HepG2 (cell line): ENCODE results near the gene CHST3. TPM values are rescaled to one million over a fixed set of nuclear protein-coding genes. Genes with fewer than 3 reads are reported as not detected.

Experiments used
- ATAC-seq: fragments of 200-7000 bp; cut with Tn5 transposase; 3 replicates; pipeline ENCODE4 v1.9.1; 2020; ENCODE audit warnings: mild to moderate bottlenecking, moderate library complexity
- BruUV-seq: library from RNA; stranded (reverse); fragments of 400-500 nt; replicated peaks from 2 replicates; lab custom pipeline; 2021; lab: Mats Ljungman, UMichigan
- CTCF ChIA-PET: fragments of 300-600 bp; formaldehyde crosslinking; extraction: SDS; loops from one replicate; lab custom pipeline; 2021; ENCODE audit warnings: low total read pairs, inconsistent platforms, low intra/inter-chr PET ratio; lab: Yijun Ruan, JAX
- POLR2A ChIA-PET: fragments of 350-600 bp; sonication (Branson Sonifier 250); formaldehyde crosslinking; loops from one replicate; lab custom pipeline; 2020; ENCODE audit warnings: antibody characterized with exemption, inconsistent platforms; lab: Yijun Ruan, JAX
- DNase-seq: peaks from one replicate; pipeline ENCODE4 v3.0.0-alpha.2; 2015; ENCODE audit warnings: low spot score
- FAIRE-seq: peaks from 3 replicates; lab custom pipeline; 2011; peaks lifted over from hg19 to GRCh38; lab: Jason Lieb, UNC
- H2AFZ ChIP-seq: one replicate; pipeline ENCODE4 v1.6.1; 2011; ENCODE audit warnings: low read length, inconsistent platforms
- H3K27ac ChIP-seq: fragments of 300-600 bp; 3 replicates; pipeline ENCODE4 v1.8.0; 2011; ENCODE audit warnings: mixed run types, mild to moderate bottlenecking, mixed read lengths, low read length, inconsistent platforms; ENCODE audit not compliant: insufficient read depth; ENCODE audit errors: extremely low read length
- H3K27me3 ChIP-seq, 2 experiments: fragments of 200-600 bp in 1 of 2; 2 replicates in 1 of 2; 3 replicates in 1 of 2; pipeline versions ENCODE4 v1.6.0 to v1.8.0; 2011; ENCODE audit warnings: low read length in 2 of 2, mild to moderate bottlenecking in 2 of 2, moderate library complexity in 2 of 2, inconsistent platforms in 1 of 2; ENCODE audit not compliant: insufficient read depth in 2 of 2, control insufficient read depth in 1 of 2
- H3K36me3 ChIP-seq, 2 experiments: fragments of 200-600 bp in 1 of 2; replicated peaks in 1 of 2; 2 replicates in 1 of 2; 3 replicates in 1 of 2; pipeline versions ENCODE4 v1.5.1 to v1.8.0; 2011; ENCODE audit warnings: low read length in 2 of 2, inconsistent platforms in 1 of 2; ENCODE audit not compliant: insufficient read depth in 2 of 2, control insufficient read depth in 1 of 2
- H3K4me1 ChIP-seq: 2 replicates; pipeline ENCODE4 v1.5.1; 2012; ENCODE audit warnings: low read length, inconsistent platforms; ENCODE audit not compliant: insufficient read depth
- H3K4me2 ChIP-seq: 2 replicates; pipeline ENCODE4 v1.6.0; 2011; ENCODE audit warnings: low read depth, low read length, inconsistent platforms
- H3K4me3 ChIP-seq, 3 experiments: fragments of 200-600 bp in 1 of 3; sonication (generic), shearing (Covaris generic) in 1 of 3; replicated peaks in 1 of 3; 2 replicates each; pipeline ENCODE4 v1.5.1; 2011 to 2016; ENCODE audit warnings: low read length in 3 of 3, inconsistent platforms in 2 of 3, low read depth in 2 of 3, mild to moderate bottlenecking in 2 of 3, control low read depth in 1 of 3, mixed read lengths in 1 of 3; ENCODE audit not compliant: insufficient read depth in 1 of 3
- H3K79me2 ChIP-seq: one replicate; pipeline ENCODE4 v1.6.1; 2011; ENCODE audit warnings: low read length, inconsistent platforms; ENCODE audit not compliant: insufficient read depth
- H3K9ac ChIP-seq: 2 replicates; pipeline ENCODE4 v1.6.0; 2011; ENCODE audit warnings: mild to moderate bottlenecking, low read depth, low read length, inconsistent platforms; ENCODE audit not compliant: insufficient read depth
- H3K9me3 ChIP-seq: 2 replicates; pipeline ENCODE4 v1.5.1; 2012; ENCODE audit warnings: mild to moderate bottlenecking, low read length
- H4K20me1 ChIP-seq: 2 replicates; pipeline ENCODE4 v1.6.0; 2011; ENCODE audit warnings: inconsistent platforms, mild to moderate bottlenecking, low read length, moderate library complexity; ENCODE audit not compliant: insufficient read depth
- FOSL2 ChIP-seq: sonication (generic); formaldehyde crosslinking; IDR thresholded peaks from 2 replicates; pipeline ENCODE4 v1.4.0; 2020; ENCODE audit warnings: missing genetic modification reagents
- ZFP37 ChIP-seq: sonication (generic); formaldehyde crosslinking; IDR thresholded peaks from 2 replicates; pipeline ENCODE4 v1.4.0; 2020; ENCODE audit warnings: missing genetic modification reagents, borderline replicate concordance
- ZNF143 ChIP-seq: sonication (generic); formaldehyde crosslinking; IDR thresholded peaks from 2 replicates; pipeline ENCODE4 v1.4.0; 2020; ENCODE audit warnings: missing genetic modification reagents
- ZNF225 ChIP-seq: sonication (generic); formaldehyde crosslinking; IDR thresholded peaks from 2 replicates; pipeline ENCODE4 v1.4.0; 2020; ENCODE audit warnings: mild to moderate bottlenecking, missing genetic modification reagents
- WGBS: methylation state at CpG from one replicate; pipeline ENCODE4 v1.1.6; 2017; ENCODE audit warnings: low lambda C conversion rate; 5-methylcytosine and 5-hydroxymethylcytosine counted together
- in situ Hi-C: cut with HindIII; loops from 2 replicates; pipeline ENCODE4 v1.10.0; 2017; ENCODE audit warnings: low pct_unique_long_range_greater_than_20kb; ENCODE audit not compliant: extremely low pct_ligation_motif_present
- intact Hi-C: fragments of 100-400 bp; cut with micrococcal nuclease; formaldehyde crosslinking; loops from one replicate; pipeline ENCODE4 v1.10.0; 2022; ENCODE audit not compliant: unreplicated experiment
- polyA plus RNA-seq, 8 experiments: library from polyadenylated mRNA; depleted of rRNA in 3 of 8; stranded (reverse) in 7 of 8; unstranded in 1 of 8; fragments of >200 nt; fragmentation: Illumina TruSeq in 4 of 8; extraction: Trizol in 4 of 8; gene quantifications; 2 replicates each; pipeline versions ENCODE4 v1.2.1 to v1.2.3, GENCODE V29; 2011 to 2016; ENCODE audit warnings: low read depth in 4 of 8, missing spikeins in 1 of 8, mixed read lengths in 1 of 8; ENCODE audit not compliant: insufficient read depth in 1 of 8
- total RNA-seq, 5 experiments: library from RNA; depleted of rRNA; stranded (reverse); fragments of >200 nt; fragmentation: Illumina TruSeq; extraction: Trizol; gene quantifications; 2 replicates each; pipeline ENCODE4 v1.2.3, GENCODE V29; 2016; ENCODE audit warnings: low read depth in 1 of 5
- TF ChIP-seq, protein P1 (sequence below): sonication (generic); formaldehyde crosslinking; IDR thresholded peaks from 2 replicates; pipeline ENCODE4 v1.5.1; 2020; ENCODE audit warnings: mild to moderate bottlenecking, missing genetic modification reagents

CHST3 gene
- total and polyA plus RNA-seq, 2 of the 13 experiments (the other 11 are each of a cell fraction or from before 2014, with no cell fraction given): 7.2 to 18.7 TPM

DNA sequence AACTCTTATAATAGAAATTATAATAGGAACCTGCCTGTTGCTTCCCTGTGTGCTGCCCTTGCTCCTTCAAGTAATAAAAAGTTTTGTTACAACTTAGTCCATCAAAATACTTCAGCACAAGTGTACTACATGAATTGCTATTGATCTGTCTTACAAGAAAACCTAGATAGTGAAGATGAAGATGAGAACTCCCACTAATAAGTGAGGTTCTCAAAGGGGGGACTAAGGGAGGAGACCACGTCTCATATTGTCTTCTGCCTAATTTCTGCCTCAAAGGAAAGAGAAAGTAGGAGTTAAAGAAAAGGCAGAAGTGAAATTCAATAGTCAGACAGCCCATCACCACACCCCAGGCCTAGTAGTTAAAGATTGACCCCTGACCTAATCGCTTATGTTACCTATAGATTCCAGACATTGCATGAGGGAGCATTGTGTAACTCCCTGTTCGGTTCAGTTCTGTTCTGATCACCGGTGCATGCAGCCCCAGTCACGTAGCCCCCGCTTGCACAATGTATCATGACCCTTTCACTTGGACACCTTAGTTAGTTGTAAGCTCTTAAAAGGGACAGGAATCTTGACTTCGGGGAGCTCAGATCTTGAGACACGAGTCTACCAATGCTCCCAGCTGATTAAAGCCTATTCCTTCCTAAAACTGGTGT is 18.2 kb upstream of the CHST3 start:
- WGBS: 49% methylated on average over 4 of the region's 8 CpGs
- no TSS peak for BruUV-seq
- peaks cover 32% of the 10 kb centered on the region for H3K4me1 ChIP-seq
- ChIA-PET POLR2A (no interaction called here), CTCF (no interaction called here)
- in situ Hi-C loops (no loop called here), intact Hi-C loops (no loop called here)
- TF ChIP-seq, protein P1, sequence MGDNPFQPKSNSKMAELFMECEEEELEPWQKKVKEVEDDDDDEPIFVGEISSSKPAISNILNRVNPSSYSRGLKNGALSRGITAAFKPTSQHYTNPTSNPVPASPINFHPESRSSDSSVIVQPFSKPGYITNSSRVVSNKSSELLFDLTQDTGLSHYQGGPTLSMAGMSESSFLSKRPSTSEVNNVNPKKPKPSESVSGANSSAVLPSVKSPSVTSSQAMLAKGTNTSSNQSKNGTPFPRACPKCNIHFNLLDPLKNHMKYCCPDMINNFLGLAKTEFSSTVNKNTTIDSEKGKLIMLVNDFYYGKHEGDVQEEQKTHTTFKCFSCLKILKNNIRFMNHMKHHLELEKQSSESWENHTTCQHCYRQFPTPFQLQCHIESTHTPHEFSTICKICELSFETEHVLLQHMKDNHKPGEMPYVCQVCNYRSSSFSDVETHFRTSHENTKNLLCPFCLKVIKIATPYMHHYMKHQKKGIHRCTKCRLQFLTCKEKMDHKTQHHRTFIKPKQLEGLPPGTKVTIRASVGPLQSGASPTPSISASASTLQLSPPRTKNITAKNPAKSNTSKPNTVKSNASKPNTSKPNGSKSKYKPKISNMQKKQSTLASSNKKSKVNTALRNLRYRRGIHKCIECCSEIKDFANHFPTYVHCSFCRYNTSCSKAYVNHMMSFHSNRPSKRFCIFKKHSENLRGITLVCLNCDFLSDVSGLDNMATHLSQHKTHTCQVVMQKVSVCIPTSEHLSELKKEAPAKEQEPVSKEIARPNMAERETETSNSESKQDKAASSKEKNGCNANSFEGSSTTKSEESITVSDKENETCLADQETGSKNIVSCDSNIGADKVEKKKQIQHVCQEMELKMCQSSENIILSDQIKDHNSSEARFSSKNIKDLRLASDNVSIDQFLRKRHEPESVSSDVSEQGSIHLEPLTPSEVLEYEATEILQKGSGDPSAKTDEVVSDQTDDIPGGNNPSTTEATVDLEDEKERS: peak; percentile 83
- TF ChIP-seq ZNF225: no peak
- H3K36me3 ChIP-seq: no peaks in the 10 kb centered on the region
- H3K27me3 ChIP-seq: no peaks in the 10 kb centered on the region
- H3K4me3 ChIP-seq: no peak overlapping the region
- H3K27ac ChIP-seq: no peak overlapping the region
- ATAC-seq (no peak), DNase-seq (no peak), FAIRE-seq (no peak)
- H3K9me3 ChIP-seq: peaks cover 38% of the 10 kb centered on the region
- H2AFZ ChIP-seq: no peak overlapping the region
- H3K9ac ChIP-seq: no peak overlapping the region
- no peaks in the 10 kb centered on the region for H3K79me2 ChIP-seq
- H3K4me2 ChIP-seq: no peak overlapping the region
- H4K20me1 ChIP-seq: no peaks in the 10 kb centered on the region

DNA sequence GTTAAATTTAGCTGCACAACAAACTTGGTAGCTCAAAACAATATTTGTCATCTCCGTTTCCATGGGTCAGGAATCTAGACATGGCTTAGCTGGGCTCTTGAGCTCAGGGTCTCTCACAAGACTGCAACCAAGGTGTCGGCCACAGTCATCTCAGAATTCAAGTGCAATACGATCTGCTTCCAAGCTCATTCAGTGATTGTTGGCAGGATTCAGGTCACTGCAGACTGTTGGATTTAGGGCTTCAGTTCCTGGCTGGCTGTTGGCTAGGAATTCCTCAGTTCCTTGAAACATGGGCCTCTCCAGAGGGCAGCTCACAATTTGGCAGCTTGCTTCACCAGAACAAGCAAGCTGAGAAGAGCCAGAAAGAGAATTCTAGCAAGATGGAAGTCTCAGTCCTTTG is 17.5 kb upstream of the CHST3 start:
- Histone ChIP-seq H3K9ac (no peak overlapping the region), H3K4me2 (no peak overlapping the region), H3K9me3 (peaks cover 38% of the 10 kb centered on the region), H3K79me2 (no peaks in the 10 kb centered on the region), H3K4me1 (peaks cover 33% of the 10 kb centered on the region), H3K36me3 (no peaks in the 10 kb centered on the region), H2AFZ (no peak overlapping the region), H3K27ac (no peak overlapping the region), H3K4me3 (no peak overlapping the region), H3K27me3 (no peaks in the 10 kb centered on the region), H4K20me1 (no peaks in the 10 kb centered on the region)
- in situ Hi-C loops: no loop called here
- intact Hi-C loops: no loop called here
- no TSS peak for BruUV-seq
- FAIRE-seq: no peak
- ATAC-seq: no peak
- ChIA-PET CTCF (interaction anchor here (0.6 kb wide), 1 partner anchor 1198 kb away, joined by 4 read pairs; no protein-coding TSS in a partner anchor), POLR2A (no interaction called here)
- TF ChIP-seq ZNF143 (CRISPR knock-in tag): no peak
- no peak for TF ChIP-seq ZFP37 (CRISPR knock-in tag)
- TF ChIP-seq FOSL2 (CRISPR knock-in tag): no peak
- WGBS: 77% methylated on average over 3 of the region's 3 CpGs
- no peak for DNase-seq
